H1 (cell line): ENCODE results near the gene CEP85L. TPM values are rescaled to one million over a fixed set of nuclear protein-coding genes. Genes with fewer than 3 reads are reported as not detected.

Source experiments
- CHD7 ChIP-seq: fragments of 300-600 bp; sonication (generic); IDR thresholded peaks from 2 replicates; pipeline ENCODE4 v1.7.1; 2012; ENCODE audit warnings: low read length, moderate library complexity, mild to moderate bottlenecking, inconsistent platforms; ENCODE audit not compliant: insufficient replicate concordance
- polyA plus RNA-seq, 7 experiments: library from polyadenylated mRNA; depleted of rRNA in 3 of 7; stranded (reverse) in 5 of 7; unstranded in 2 of 7; fragments of >200 nt in 5 of 7; fragments of 200-250 nt in 2 of 7; gene quantifications; 1 replicate in 5 of 7; 2 replicates in 1 of 7; 4 replicates in 1 of 7; pipeline versions ENCODE4 v1.2.1 to v1.2.3, GENCODE V29; 2011 to 2013; ENCODE audit warnings: missing spikeins in 2 of 7, mixed read lengths in 2 of 7
- total RNA-seq: library from RNA; stranded (reverse); fragmentation: NEBNext Ultra II Directional; extraction: Animal tissue kit (Norgen Biotek cat#: 25700); gene quantifications from 2 replicates; pipeline ENCODE4 v1.2.1, GENCODE V29; 2021

The CEP85L gene
- total and polyA plus RNA-seq, 2 of the 8 experiments (the other 6 are each of a cell fraction or from before 2014, with no cell fraction given): 3.2 to 27.6 TPM

- TF ChIP-seq CHD7: no peak
- TF ChIP-seq, all 59 proteins: peak for 0
Measured at GRCh38 chr6:118596774-118597320, 54.5 kb downstream of the CEP85L start (continued).
